GM23338 (cell line): Measurements from ENCODE around the gene PLEKHG4B. TPM values are rescaled to one million over a fixed set of nuclear protein-coding genes. Genes with fewer than 3 reads are reported as not detected.

Experiments
- ATAC-seq: fragments of 200-7000 bp; cut with Tn5 transposase; 3 replicates; pipeline ENCODE4 v1.9.1; 2020
- DNase-seq: peaks from one replicate; pipeline ENCODE4 v3.0.0-alpha.2; 2015; ENCODE audit warnings: low spot score
- H2AFZ ChIP-seq: fragments of 200-600 bp; sonication (generic); 2 replicates; pipeline ENCODE4 v1.8.0; 2016; ENCODE audit warnings: antibody characterized with exemption, mild to moderate bottlenecking, moderate library complexity
- H3F3A ChIP-seq: fragments of 200-600 bp; sonication (generic); replicated peaks from 2 replicates; pipeline ENCODE4 v1.8.0; 2017; ENCODE audit warnings: antibody characterized with exemption, mixed run types, low read depth
- H3K27ac ChIP-seq: fragments of 200-600 bp; sonication (generic); 2 replicates; pipeline ENCODE4 v1.6.1; 2016; ENCODE audit warnings: low read depth
- H3K27me3 ChIP-seq: fragments of 200-600 bp; sonication (generic); 2 replicates; pipeline ENCODE4 v1.8.0; 2016; ENCODE audit warnings: mild to moderate bottlenecking, mixed run types, moderate library complexity; ENCODE audit not compliant: insufficient read depth
- H3K36me3 ChIP-seq: fragments of 200-600 bp; sonication (generic); 2 replicates; pipeline ENCODE4 v1.8.0; 2016; ENCODE audit warnings: mild to moderate bottlenecking; ENCODE audit not compliant: insufficient read depth
- H3K4me1 ChIP-seq: fragments of 200-600 bp; sonication (generic); 2 replicates; pipeline ENCODE4 v1.8.0; 2016; ENCODE audit warnings: mild to moderate bottlenecking, moderate library complexity; ENCODE audit not compliant: insufficient read depth
- H3K4me2 ChIP-seq: fragments of 200-600 bp; sonication (generic); 2 replicates; pipeline ENCODE4 v1.7.1; 2017; ENCODE audit warnings: mixed run types
- H3K4me3 ChIP-seq: fragments of 200-600 bp; sonication (generic); 2 replicates; pipeline ENCODE4 v1.6.1; 2016; ENCODE audit warnings: mixed run types
- H3K79me2 ChIP-seq: fragments of 200-600 bp; sonication (generic); replicated peaks from 2 replicates; pipeline ENCODE4 v1.8.0; 2017; ENCODE audit warnings: mild to moderate bottlenecking; ENCODE audit not compliant: insufficient read depth
- H3K9me2 ChIP-seq: fragments of 200-600 bp; sonication (generic); 2 replicates; pipeline ENCODE4 v1.8.0; 2017; ENCODE audit not compliant: insufficient read depth
- H4K20me1 ChIP-seq: fragments of 200-600 bp; sonication (generic); replicated peaks from 2 replicates; pipeline ENCODE4 v1.8.0; 2017; ENCODE audit warnings: mild to moderate bottlenecking; ENCODE audit not compliant: insufficient read depth
- H3K27ac Mint-ChIP-seq: 2 replicates; pipeline ENCODE4 v1.8.0; 2020; ENCODE audit warnings: inconsistent platforms, mild to moderate bottlenecking, moderate library complexity, mixed read lengths
- H3K27me3 Mint-ChIP-seq: 3 replicates; pipeline ENCODE4 v1.8.0; 2022; ENCODE audit warnings: low read depth, mild to moderate bottlenecking, moderate library complexity, mixed read lengths, inconsistent platforms; ENCODE audit not compliant: insufficient read depth, poor library complexity
- H3K36me3 Mint-ChIP-seq: 3 replicates; pipeline ENCODE4 v1.8.0; 2021; ENCODE audit warnings: low read depth, mild to moderate bottlenecking, inconsistent platforms, moderate library complexity, mixed read lengths
- H3K4me1 Mint-ChIP-seq: 3 replicates; pipeline ENCODE4 v1.8.0; 2020; ENCODE audit warnings: mild to moderate bottlenecking, inconsistent platforms, mixed read lengths
- H3K4me3 Mint-ChIP-seq: 3 replicates; pipeline ENCODE4 v1.8.0; 2021; ENCODE audit warnings: moderate library complexity, mild to moderate bottlenecking, inconsistent platforms, mixed read lengths
- H3K9me3 Mint-ChIP-seq: 3 replicates; pipeline ENCODE4 v1.8.0; 2020; ENCODE audit warnings: moderate library complexity, mild to moderate bottlenecking, inconsistent platforms, mixed read lengths
- CREB1 ChIP-seq: fragments of 250-450 bp; sonication (Bioruptor Pico); IDR thresholded peaks from 2 replicates; pipeline ENCODE4 v1.5.0; 2020; ENCODE audit warnings: low read depth, mild to moderate bottlenecking, moderate library complexity
- ETS1 ChIP-seq: IDR thresholded peaks from 2 replicates; pipeline ENCODE4 v1.6.1; 2016; ENCODE audit warnings: antibody characterized with exemption
- EZH2 ChIP-seq: fragments of 200-600 bp; sonication (generic); IDR thresholded peaks from one replicate; pipeline ENCODE4 v1.8.0; 2017; ENCODE audit warnings: antibody characterized with exemption, mild to moderate bottlenecking, low read depth; ENCODE audit not compliant: unreplicated experiment
- EZH2phosphoT487 ChIP-seq: fragments of 200-600 bp; sonication (generic); IDR thresholded peaks from one replicate; pipeline ENCODE4 v1.8.1; 2018; ENCODE audit warnings: antibody characterized with exemption; ENCODE audit not compliant: unreplicated experiment
- JUNB ChIP-seq: IDR thresholded peaks from one replicate; pipeline ENCODE4 v1.6.1; 2016; ENCODE audit warnings: antibody characterized with exemption; ENCODE audit not compliant: unreplicated experiment
- NANOG ChIP-seq: IDR thresholded peaks from 2 replicates; pipeline ENCODE4 v1.6.1; 2016; ENCODE audit warnings: antibody characterized with exemption, borderline replicate concordance
- POLR2AphosphoS5 ChIP-seq: IDR thresholded peaks from 2 replicates; pipeline ENCODE4 v1.6.1; 2016; ENCODE audit warnings: antibody characterized with exemption, low read depth
- REST ChIP-seq: IDR thresholded peaks from one replicate; pipeline ENCODE4 v1.6.1; 2018; ENCODE audit warnings: antibody characterized with exemption; ENCODE audit not compliant: unreplicated experiment
- STAT1 ChIP-seq: IDR thresholded peaks from one replicate; pipeline ENCODE4 v1.6.1; 2016; ENCODE audit warnings: antibody characterized with exemption; ENCODE audit not compliant: unreplicated experiment
- ZNF114 ChIP-seq: fragments of 250-450 bp; sonication (Bioruptor Pico); IDR thresholded peaks from 2 replicates; pipeline ENCODE4 v1.5.0; 2020; ENCODE audit warnings: mild to moderate bottlenecking, moderate library complexity
- ZNF331 ChIP-seq: fragments of 250-450 bp; sonication (Bioruptor Pico); IDR thresholded peaks from 2 replicates; pipeline ENCODE4 v1.5.0; 2020; ENCODE audit warnings: low read depth, mild to moderate bottlenecking, moderate library complexity
- polyA plus RNA-seq: library from polyadenylated mRNA; unstranded; fragments of >200 nt; fragmentation: Nextera tagmentation; extraction: Ambion mirVana; gene quantifications from 2 replicates; pipeline ENCODE4 v1.2.1, GENCODE V29; 2016
- total RNA-seq: library from RNA; depleted of rRNA; stranded (reverse); fragments of >200 nt; shearing (Covaris generic); gene quantifications from 2 replicates; pipeline ENCODE4 v1.2.3, GENCODE V29; 2014
- TF ChIP-seq, protein P1 (sequence below), 2 experiments: fragments of 200-600 bp in 1 of 2; sonication (generic) in 1 of 2; conservative IDR thresholded peaks; 2 replicates each; pipeline versions ENCODE4 v1.5.1 to v1.6.1; 2016 to 2017; ENCODE audit warnings: antibody characterized with exemption in 2 of 2, low read depth in 2 of 2, mild to moderate bottlenecking in 2 of 2, moderate library complexity in 1 of 2
- TF ChIP-seq, protein P2 (sequence below): fragments of 250-450 bp; sonication (Bioruptor Pico); IDR thresholded peaks from 2 replicates; pipeline ENCODE4 v1.5.0; 2020; ENCODE audit warnings: mild to moderate bottlenecking, moderate library complexity

Gene PLEKHG4B
- total and polyA plus RNA-seq, 2 experiments from 2014 or later: 33.5 to 54.8 TPM

- Histone ChIP-seq H3K4me3 (no peak overlapping the region), H3K36me3 (no peaks in the 10 kb centered on the region), H3K79me2 (no peaks in the 10 kb centered on the region), H3K27ac (no peak overlapping the region), H3K4me2 (no peak overlapping the region), H3K4me1 (no peaks in the 10 kb centered on the region; the same call in 1 of the 2 replicates), H2AFZ (no peak overlapping the region), H4K20me1 (no peaks in the 10 kb centered on the region), H3F3A (0 out of 2 replicates have a peak, but pooled peaks cover 2% of the 10 kb centered on the region), H3K27me3 (no peaks in the 10 kb centered on the region), H3K9me2 (no peaks in the 10 kb centered on the region)
- Mint-ChIP-seq H3K27ac (no peak overlapping the region), H3K4me1 (peaks cover 16% of the 10 kb centered on the region; the same call in 2 of the 3 replicates), H3K4me3 (no peak overlapping the region), H3K36me3 (no peaks in the 10 kb centered on the region), H3K27me3 (peaks cover 16% of the 10 kb centered on the region), H3K9me3 (no peaks in the 10 kb centered on the region)
- ATAC-seq (no peak), DNase-seq (no peak)
- TF ChIP-seq ZNF114 (CRISPR knock-in tag) (no peak), EZH2 (no peak), STAT1 (no peak), JUNB (no peak), EZH2phosphoT487 (no peak), REST (no peak), POLR2AphosphoS5 (no peak), ETS1 (no peak), NANOG (no peak), ZNF331 (no peak), CREB1 (CRISPR knock-in tag) (no peak)
- TF ChIP-seq, protein P1, sequence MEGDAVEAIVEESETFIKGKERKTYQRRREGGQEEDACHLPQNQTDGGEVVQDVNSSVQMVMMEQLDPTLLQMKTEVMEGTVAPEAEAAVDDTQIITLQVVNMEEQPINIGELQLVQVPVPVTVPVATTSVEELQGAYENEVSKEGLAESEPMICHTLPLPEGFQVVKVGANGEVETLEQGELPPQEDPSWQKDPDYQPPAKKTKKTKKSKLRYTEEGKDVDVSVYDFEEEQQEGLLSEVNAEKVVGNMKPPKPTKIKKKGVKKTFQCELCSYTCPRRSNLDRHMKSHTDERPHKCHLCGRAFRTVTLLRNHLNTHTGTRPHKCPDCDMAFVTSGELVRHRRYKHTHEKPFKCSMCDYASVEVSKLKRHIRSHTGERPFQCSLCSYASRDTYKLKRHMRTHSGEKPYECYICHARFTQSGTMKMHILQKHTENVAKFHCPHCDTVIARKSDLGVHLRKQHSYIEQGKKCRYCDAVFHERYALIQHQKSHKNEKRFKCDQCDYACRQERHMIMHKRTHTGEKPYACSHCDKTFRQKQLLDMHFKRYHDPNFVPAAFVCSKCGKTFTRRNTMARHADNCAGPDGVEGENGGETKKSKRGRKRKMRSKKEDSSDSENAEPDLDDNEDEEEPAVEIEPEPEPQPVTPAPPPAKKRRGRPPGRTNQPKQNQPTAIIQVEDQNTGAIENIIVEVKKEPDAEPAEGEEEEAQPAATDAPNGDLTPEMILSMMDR (conservative IDR thresholded peaks at IDR 0.05; ENCODE audit: low read depth in 2 of 2): no peak
- TF ChIP-seq, protein P2, sequence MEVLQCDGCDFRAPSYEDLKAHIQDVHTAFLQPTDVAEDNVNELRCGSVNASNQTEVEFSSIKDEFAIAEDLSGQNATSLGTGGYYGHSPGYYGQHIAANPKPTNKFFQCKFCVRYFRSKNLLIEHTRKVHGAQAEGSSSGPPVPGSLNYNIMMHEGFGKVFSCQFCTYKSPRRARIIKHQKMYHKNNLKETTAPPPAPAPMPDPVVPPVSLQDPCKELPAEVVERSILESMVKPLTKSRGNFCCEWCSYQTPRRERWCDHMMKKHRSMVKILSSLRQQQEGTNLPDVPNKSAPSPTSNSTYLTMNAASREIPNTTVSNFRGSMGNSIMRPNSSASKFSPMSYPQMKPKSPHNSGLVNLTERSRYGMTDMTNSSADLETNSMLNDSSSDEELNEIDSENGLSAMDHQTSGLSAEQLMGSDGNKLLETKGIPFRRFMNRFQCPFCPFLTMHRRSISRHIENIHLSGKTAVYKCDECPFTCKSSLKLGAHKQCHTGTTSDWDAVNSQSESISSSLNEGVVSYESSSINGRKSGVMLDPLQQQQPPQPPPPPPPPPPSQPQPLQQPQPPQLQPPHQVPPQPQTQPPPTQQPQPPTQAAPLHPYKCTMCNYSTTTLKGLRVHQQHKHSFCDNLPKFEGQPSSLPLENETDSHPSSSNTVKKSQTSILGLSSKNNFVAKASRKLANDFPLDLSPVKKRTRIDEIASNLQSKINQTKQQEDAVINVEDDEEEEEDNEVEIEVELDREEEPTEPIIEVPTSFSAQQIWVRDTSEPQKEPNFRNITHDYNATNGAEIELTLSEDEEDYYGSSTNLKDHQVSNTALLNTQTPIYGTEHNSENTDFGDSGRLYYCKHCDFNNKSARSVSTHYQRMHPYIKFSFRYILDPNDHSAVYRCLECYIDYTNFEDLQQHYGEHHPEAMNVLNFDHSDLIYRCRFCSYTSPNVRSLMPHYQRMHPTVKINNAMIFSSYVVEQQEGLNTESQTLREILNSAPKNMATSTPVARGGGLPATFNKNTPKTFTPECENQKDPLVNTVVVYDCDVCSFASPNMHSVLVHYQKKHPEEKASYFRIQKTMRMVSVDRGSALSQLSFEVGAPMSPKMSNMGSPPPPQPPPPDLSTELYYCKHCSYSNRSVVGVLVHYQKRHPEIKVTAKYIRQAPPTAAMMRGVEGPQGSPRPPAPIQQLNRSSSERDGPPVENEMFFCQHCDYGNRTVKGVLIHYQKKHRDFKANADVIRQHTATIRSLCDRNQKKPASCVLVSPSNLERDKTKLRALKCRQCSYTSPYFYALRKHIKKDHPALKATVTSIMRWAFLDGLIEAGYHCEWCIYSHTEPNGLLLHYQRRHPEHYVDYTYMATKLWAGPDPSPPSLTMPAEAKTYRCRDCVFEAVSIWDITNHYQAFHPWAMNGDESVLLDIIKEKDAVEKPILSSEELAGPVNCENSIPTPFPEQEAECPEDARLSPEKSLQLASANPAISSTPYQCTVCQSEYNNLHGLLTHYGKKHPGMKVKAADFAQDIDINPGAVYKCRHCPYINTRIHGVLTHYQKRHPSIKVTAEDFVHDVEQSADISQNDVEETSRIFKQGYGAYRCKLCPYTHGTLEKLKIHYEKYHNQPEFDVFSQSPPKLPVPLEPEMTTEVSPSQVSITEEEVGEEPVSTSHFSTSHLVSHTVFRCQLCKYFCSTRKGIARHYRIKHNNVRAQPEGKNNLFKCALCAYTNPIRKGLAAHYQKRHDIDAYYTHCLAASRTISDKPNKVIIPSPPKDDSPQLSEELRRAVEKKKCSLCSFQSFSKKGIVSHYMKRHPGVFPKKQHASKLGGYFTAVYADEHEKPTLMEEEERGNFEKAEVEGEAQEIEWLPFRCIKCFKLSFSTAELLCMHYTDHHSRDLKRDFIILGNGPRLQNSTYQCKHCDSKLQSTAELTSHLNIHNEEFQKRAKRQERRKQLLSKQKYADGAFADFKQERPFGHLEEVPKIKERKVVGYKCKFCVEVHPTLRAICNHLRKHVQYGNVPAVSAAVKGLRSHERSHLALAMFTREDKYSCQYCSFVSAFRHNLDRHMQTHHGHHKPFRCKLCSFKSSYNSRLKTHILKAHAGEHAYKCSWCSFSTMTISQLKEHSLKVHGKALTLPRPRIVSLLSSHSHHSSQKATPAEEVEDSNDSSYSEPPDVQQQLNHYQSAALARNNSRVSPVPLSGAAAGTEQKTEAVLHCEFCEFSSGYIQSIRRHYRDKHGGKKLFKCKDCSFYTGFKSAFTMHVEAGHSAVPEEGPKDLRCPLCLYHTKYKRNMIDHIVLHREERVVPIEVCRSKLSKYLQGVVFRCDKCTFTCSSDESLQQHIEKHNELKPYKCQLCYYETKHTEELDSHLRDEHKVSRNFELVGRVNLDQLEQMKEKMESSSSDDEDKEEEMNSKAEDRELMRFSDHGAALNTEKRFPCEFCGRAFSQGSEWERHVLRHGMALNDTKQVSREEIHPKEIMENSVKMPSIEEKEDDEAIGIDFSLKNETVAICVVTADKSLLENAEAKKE (CRISPR knock-in tag): no peak
Measured at GRCh38 chr5:192691-192969, 100.7 kb downstream of the PLEKHG4B start.
